GM18526 (cell line): Measurements from ENCODE around the gene SEMA5A.

Experiments
- POLR2A ChIP-seq: IDR thresholded peaks from 3 replicates; pipeline ENCODE4 v1.6.1; 2011; ENCODE audit not compliant: insufficient read length; ENCODE audit errors: extremely low read depth

Gene SEMA5A

GRCh38 chr5:9502050-9502834, 43.6 kb downstream of the SEMA5A start:
- TF ChIP-seq POLR2A: no peak

- TF ChIP-seq POLR2A: no peak
Observed at GRCh38 chr5:9500625-9501024, 45.2 kb downstream of the SEMA5A start.

- TF ChIP-seq POLR2A: no peak
Observed at GRCh38 chr5:9500193-9500592, 45.7 kb downstream of the SEMA5A start.

DNA sequence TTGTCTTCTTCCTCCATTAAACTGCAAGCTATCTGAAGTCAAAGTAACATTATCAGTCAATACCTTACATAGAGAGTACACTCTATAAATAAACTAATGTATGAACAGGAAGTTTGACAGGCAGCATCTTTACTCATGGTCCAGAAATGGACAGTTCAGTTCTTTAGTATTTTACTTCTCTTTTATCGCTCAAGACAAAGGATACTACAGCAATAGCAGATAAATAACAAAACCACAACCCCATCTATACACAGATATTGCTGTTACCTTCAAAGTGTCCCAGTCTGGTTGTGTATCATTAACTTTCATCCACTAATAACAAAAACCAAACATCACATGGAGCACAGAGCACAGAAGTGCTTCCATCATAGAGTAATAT, 46.4 kb downstream of the SEMA5A start:
- no peak for TF ChIP-seq POLR2A

DNA sequence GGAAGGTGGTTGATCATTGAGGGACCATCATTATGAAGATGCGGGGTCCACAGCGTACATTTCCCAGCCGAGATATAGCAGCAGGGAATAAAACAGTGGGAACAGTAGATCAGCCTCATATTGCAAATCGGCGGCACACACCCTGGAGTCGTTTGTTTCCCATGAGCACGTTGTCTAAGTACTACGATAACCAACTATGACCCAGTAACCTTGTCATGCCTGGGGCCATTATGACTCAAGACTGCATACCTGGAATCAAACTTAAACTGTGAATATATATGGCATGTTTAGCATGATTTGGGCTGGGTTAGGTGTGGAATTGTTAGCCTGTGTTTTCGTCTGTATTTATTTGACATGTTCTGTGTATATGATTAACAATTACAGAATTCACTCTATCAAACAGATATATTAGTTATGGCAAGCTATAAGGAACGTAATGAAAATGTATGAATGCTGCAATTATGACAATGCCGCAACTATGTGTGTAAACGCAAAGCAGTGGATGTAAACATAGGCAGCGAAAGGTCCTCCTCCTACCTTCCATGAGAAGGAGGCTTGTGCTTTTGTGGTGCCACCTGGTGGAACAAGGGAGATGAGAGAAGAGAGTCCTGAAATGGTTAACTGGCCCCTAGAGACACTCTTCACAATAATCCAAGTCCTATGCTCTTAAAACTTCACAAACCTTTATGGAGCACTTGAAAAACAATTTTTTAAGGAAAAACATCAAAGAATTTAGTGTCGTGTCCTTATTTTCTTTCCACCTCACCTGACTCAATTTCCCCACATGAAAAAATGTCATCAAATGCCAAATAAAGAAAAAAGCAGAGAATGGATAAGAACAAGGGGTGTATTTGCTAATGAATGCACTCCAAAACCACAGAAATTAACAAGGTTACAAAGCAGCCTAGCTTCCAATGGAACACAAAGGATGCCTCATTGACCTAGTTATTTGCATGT, 47.1 kb downstream of the SEMA5A start:
- no peak for TF ChIP-seq POLR2A

- no peak for TF ChIP-seq POLR2A
Observed at GRCh38 chr5:9497347-9497746, 48.5 kb downstream of the SEMA5A start.

DNA sequence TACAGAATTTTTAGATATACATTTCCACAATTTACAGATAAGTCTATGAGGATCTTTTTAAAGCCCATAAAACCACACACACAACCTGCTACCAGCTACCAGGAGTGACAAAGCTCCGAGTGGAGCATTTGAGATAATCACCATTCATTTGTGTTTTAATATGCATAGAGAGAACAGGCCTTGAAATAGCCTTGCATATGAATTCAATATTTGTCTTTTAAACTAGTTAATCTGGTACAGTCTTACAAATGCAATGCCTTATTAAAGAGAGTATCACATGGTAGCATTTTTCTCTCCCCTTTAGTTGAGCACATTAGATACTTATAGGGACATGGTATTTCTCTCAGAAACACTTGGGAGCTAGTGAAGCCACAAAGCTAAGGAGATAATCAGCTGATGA, 49.1 kb downstream of the SEMA5A start:
- TF ChIP-seq POLR2A: no peak

GRCh38 chr5:9495121-9495520, 50.8 kb downstream of the SEMA5A start:
- TF ChIP-seq POLR2A: no peak

- no peak for TF ChIP-seq POLR2A
Observed at GRCh38 chr5:9494301-9494700, 51.6 kb downstream of the SEMA5A start.

GRCh38 chr5:9490494-9491097, 55.3 kb downstream of the SEMA5A start:
- no peak for TF ChIP-seq POLR2A

DNA sequence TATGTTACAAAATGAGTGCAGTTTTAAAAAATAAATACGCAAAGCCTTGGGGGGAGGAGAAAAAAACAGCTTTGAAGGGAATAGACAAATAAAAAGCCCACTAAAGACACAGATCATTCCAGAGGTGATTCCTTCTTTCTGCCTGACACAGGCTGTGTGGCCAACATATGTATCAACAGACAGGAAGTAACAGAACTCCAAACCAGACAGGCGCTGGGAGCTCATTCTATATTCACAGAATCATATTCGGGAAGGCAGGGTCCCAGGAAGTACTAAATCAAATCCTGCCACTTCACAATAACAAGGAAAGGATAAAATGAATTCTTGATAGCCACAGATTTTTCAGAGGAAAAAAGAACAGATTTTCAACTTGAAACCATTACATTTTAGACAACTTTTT, 62.1 kb downstream of the SEMA5A start:
- no peak for TF ChIP-seq POLR2A

DNA sequence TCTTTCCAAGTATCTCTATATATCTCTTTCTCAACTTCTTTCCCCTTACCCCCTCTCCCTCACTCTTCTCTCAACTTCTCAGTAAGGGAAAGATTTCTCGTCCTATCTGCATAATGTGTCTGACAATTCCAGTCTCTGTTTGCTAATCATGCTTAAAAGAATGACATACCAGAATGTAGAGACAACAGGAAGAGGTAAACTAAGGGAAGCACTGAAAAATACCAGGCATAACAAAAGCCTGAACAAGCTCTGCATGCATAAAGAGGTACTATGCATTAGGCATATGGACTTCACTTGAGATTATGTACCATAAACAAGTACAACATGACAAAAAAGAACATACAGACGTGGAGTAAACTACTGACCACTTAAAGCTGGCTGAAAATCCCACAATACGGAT, 62.6 kb downstream of the SEMA5A start:
- no peak for TF ChIP-seq POLR2A

- no peak for TF ChIP-seq POLR2A
Observed at GRCh38 chr5:9482381-9482780, 63.5 kb downstream of the SEMA5A start.

- TF ChIP-seq POLR2A: no peak
Observed at GRCh38 chr5:9480499-9480898, 65.4 kb downstream of the SEMA5A start.

- TF ChIP-seq POLR2A: no peak
Observed at GRCh38 chr5:9479990-9480389, 65.9 kb downstream of the SEMA5A start.

- no peak for TF ChIP-seq POLR2A
Observed at GRCh38 chr5:9479361-9479760, 66.5 kb downstream of the SEMA5A start.
